SK-N-MC (cell line): Measurements from ENCODE around the gene MCU.

Experiments
- EZH2 ChIP-seq: fragments of 200-600 bp; sonication (generic); IDR thresholded peaks from one replicate; pipeline ENCODE4 v1.6.1; 2017; ENCODE audit warnings: antibody characterized with exemption
- POLR2AphosphoS5 ChIP-seq: IDR thresholded peaks from 2 replicates; pipeline ENCODE4 v1.6.1; 2012; ENCODE audit warnings: mild to moderate bottlenecking, low read depth, low read length, borderline replicate concordance

GRCh38 chr10:72927485-72927884 lies 235.5 kb downstream of the MCU start:
- TF ChIP-seq EZH2 (no peak), POLR2AphosphoS5 (no peak)
